ENCODE data around the gene DST.
"Not testable (repeated sequence)": the region's sequence is repeated elsewhere in the genome, so short reads cannot be mapped to it uniquely, and the experiment has no call there.

The DST gene

GRCh38 chr6:56570413-56571359, 72.0 kb downstream of the DST start:
- no peak for DNase-seq

GRCh38 chr6:56567501-56567900, 75.2 kb downstream of the DST start:
- no peak for DNase-seq

- not testable (repeated sequence) for DNase-seq
Measured at GRCh38 chr6:56562730-56563129, 80.0 kb downstream of the DST start.

GRCh38 chr6:56556751-56557540, 85.7 kb downstream of the DST start:
- no peak for DNase-seq

- DNase-seq: no peak
Measured at GRCh38 chr6:56555438-56555872, 87.2 kb downstream of the DST start.

- no peak for DNase-seq
Measured at GRCh38 chr6:56552187-56553130, 90.2 kb downstream of the DST start.

- DNase-seq: no peak
Measured at GRCh38 chr6:56551409-56552120, 91.1 kb downstream of the DST start.

GRCh38 chr6:56550301-56550700, 92.4 kb downstream of the DST start:
- no peak for DNase-seq

GRCh38 chr6:56549014-56549413, 93.7 kb downstream of the DST start:
- DNase-seq: no peak

- DNase-seq: no peak
Measured at GRCh38 chr6:56547687-56548086, 95.0 kb downstream of the DST start.

GRCh38 chr6:56542364-56543331, 100.0 kb downstream of the DST start:
- peak; percentile 46 for DNase-seq

- DNase-seq: no peak
Measured at GRCh38 chr6:56541741-56542360, 100.8 kb downstream of the DST start.

GRCh38 chr6:56541030-56541600, 101.6 kb downstream of the DST start:
- no peak for DNase-seq

GRCh38 chr6:56540232-56541029, 102.3 kb downstream of the DST start:
- DNase-seq: no peak

GRCh38 chr6:56539527-56540105, 103.1 kb downstream of the DST start:
- DNase-seq: no peak

- no peak for DNase-seq
Measured at GRCh38 chr6:56538851-56539250, 103.8 kb downstream of the DST start.

GRCh38 chr6:56537223-56537770, 105.4 kb downstream of the DST start:
- no peak for DNase-seq

- no peak for DNase-seq
Measured at GRCh38 chr6:56536536-56536935, 106.2 kb downstream of the DST start.
